Measurements from ENCODE around the gene CENPC.
"Not testable (repeated sequence)": the region's sequence is repeated elsewhere in the genome, so short reads cannot be mapped to it uniquely, and the experiment has no call there.

Gene CENPC

GRCh38 chr4:67466751-67467150, 78.6 kb downstream of the CENPC start:
- DNase-seq (ENCODE audit: low spot score), result no peak

GRCh38 chr4:67465763-67466052, 79.6 kb downstream of the CENPC start:
- no peak for DNase-seq (ENCODE audit: low spot score)

- DNase-seq (ENCODE audit: low spot score), result peak; percentile 24
Observed at GRCh38 chr4:67465032-67465762, 80.1 kb downstream of the CENPC start.

GRCh38 chr4:67460574-67460973, 84.7 kb downstream of the CENPC start:
- DNase-seq (ENCODE audit: low spot score), result no peak

GRCh38 chr4:67459164-67459563, 86.1 kb downstream of the CENPC start:
- DNase-seq (ENCODE audit: low spot score), result peak; percentile 28

GRCh38 chr4:67456577-67457196, 88.6 kb downstream of the CENPC start:
- no peak for DNase-seq (ENCODE audit: low spot score)

GRCh38 chr4:67452846-67453205, 92.5 kb downstream of the CENPC start:
- DNase-seq (ENCODE audit: low spot score), result not testable (repeated sequence)

- DNase-seq (ENCODE audit: low spot score), result no peak
Observed at GRCh38 chr4:67452100-67452845, 93.0 kb downstream of the CENPC start.

GRCh38 chr4:67451464-67451863, 93.8 kb downstream of the CENPC start:
- DNase-seq (ENCODE audit: low spot score), result no peak

- no peak for DNase-seq (ENCODE audit: low spot score)
Observed at GRCh38 chr4:67448621-67449020, 96.7 kb downstream of the CENPC start.

- DNase-seq (ENCODE audit: low spot score), result no peak
Observed at GRCh38 chr4:67447873-67448272, 97.4 kb downstream of the CENPC start.

GRCh38 chr4:67446811-67447210, 98.5 kb downstream of the CENPC start:
- no peak for DNase-seq (ENCODE audit: low spot score)

GRCh38 chr4:67445881-67446280, 99.4 kb downstream of the CENPC start:
- not testable (repeated sequence) for DNase-seq (ENCODE audit: low spot score)

GRCh38 chr4:67438975-67439374, 106.3 kb downstream of the CENPC start:
- DNase-seq (ENCODE audit: low spot score), result no peak

- DNase-seq (ENCODE audit: low spot score), result peak; percentile 36
Observed at GRCh38 chr4:67437974-67438713, 107.2 kb downstream of the CENPC start.

- DNase-seq (ENCODE audit: low spot score), result peak; percentile 96
Observed at GRCh38 chr4:67436742-67437141, 108.6 kb downstream of the CENPC start.

GRCh38 chr4:67430989-67431388, 114.3 kb downstream of the CENPC start:
- DNase-seq (ENCODE audit: low spot score), result no peak

- DNase-seq (ENCODE audit: low spot score), result no peak
Observed at GRCh38 chr4:67428819-67429218, 116.5 kb downstream of the CENPC start.
